GM23338 (cell line): Measurements from ENCODE around the gene MBD2. TPM values are rescaled to one million over a fixed set of nuclear protein-coding genes. Genes with fewer than 3 reads are reported as not detected.
"Not testable (repeated sequence)": the region's sequence is repeated elsewhere in the genome, so short reads cannot be mapped to it uniquely, and the experiment has no call there.

Source experiments
- ATAC-seq: fragments of 200-7000 bp; cut with Tn5 transposase; 3 replicates; pipeline ENCODE4 v1.9.1; 2020
- DNase-seq: peaks from one replicate; pipeline ENCODE4 v3.0.0-alpha.2; 2015; ENCODE audit warnings: low spot score
- H2AFZ ChIP-seq: fragments of 200-600 bp; sonication (generic); 2 replicates; pipeline ENCODE4 v1.8.0; 2016; ENCODE audit warnings: antibody characterized with exemption, mild to moderate bottlenecking, moderate library complexity
- H3F3A ChIP-seq: fragments of 200-600 bp; sonication (generic); replicated peaks from 2 replicates; pipeline ENCODE4 v1.8.0; 2017; ENCODE audit warnings: antibody characterized with exemption, mixed run types, low read depth
- H3K27ac ChIP-seq: fragments of 200-600 bp; sonication (generic); 2 replicates; pipeline ENCODE4 v1.6.1; 2016; ENCODE audit warnings: low read depth
- H3K27me3 ChIP-seq: fragments of 200-600 bp; sonication (generic); 2 replicates; pipeline ENCODE4 v1.8.0; 2016; ENCODE audit warnings: mild to moderate bottlenecking, mixed run types, moderate library complexity; ENCODE audit not compliant: insufficient read depth
- H3K36me3 ChIP-seq: fragments of 200-600 bp; sonication (generic); 2 replicates; pipeline ENCODE4 v1.8.0; 2016; ENCODE audit warnings: mild to moderate bottlenecking; ENCODE audit not compliant: insufficient read depth
- H3K4me1 ChIP-seq: fragments of 200-600 bp; sonication (generic); 2 replicates; pipeline ENCODE4 v1.8.0; 2016; ENCODE audit warnings: mild to moderate bottlenecking, moderate library complexity; ENCODE audit not compliant: insufficient read depth
- H3K4me2 ChIP-seq: fragments of 200-600 bp; sonication (generic); 2 replicates; pipeline ENCODE4 v1.7.1; 2017; ENCODE audit warnings: mixed run types
- H3K4me3 ChIP-seq: fragments of 200-600 bp; sonication (generic); 2 replicates; pipeline ENCODE4 v1.6.1; 2016; ENCODE audit warnings: mixed run types
- H3K79me2 ChIP-seq: fragments of 200-600 bp; sonication (generic); replicated peaks from 2 replicates; pipeline ENCODE4 v1.8.0; 2017; ENCODE audit warnings: mild to moderate bottlenecking; ENCODE audit not compliant: insufficient read depth
- H3K9me2 ChIP-seq: fragments of 200-600 bp; sonication (generic); 2 replicates; pipeline ENCODE4 v1.8.0; 2017; ENCODE audit not compliant: insufficient read depth
- H4K20me1 ChIP-seq: fragments of 200-600 bp; sonication (generic); replicated peaks from 2 replicates; pipeline ENCODE4 v1.8.0; 2017; ENCODE audit warnings: mild to moderate bottlenecking; ENCODE audit not compliant: insufficient read depth
- H3K27ac Mint-ChIP-seq: 2 replicates; pipeline ENCODE4 v1.8.0; 2020; ENCODE audit warnings: inconsistent platforms, mild to moderate bottlenecking, moderate library complexity, mixed read lengths
- H3K27me3 Mint-ChIP-seq: 3 replicates; pipeline ENCODE4 v1.8.0; 2022; ENCODE audit warnings: low read depth, mild to moderate bottlenecking, moderate library complexity, mixed read lengths, inconsistent platforms; ENCODE audit not compliant: insufficient read depth, poor library complexity
- H3K36me3 Mint-ChIP-seq: 3 replicates; pipeline ENCODE4 v1.8.0; 2021; ENCODE audit warnings: low read depth, mild to moderate bottlenecking, inconsistent platforms, moderate library complexity, mixed read lengths
- H3K4me1 Mint-ChIP-seq: 3 replicates; pipeline ENCODE4 v1.8.0; 2020; ENCODE audit warnings: mild to moderate bottlenecking, inconsistent platforms, mixed read lengths
- H3K4me3 Mint-ChIP-seq: 3 replicates; pipeline ENCODE4 v1.8.0; 2021; ENCODE audit warnings: moderate library complexity, mild to moderate bottlenecking, inconsistent platforms, mixed read lengths
- H3K9me3 Mint-ChIP-seq: 3 replicates; pipeline ENCODE4 v1.8.0; 2020; ENCODE audit warnings: moderate library complexity, mild to moderate bottlenecking, inconsistent platforms, mixed read lengths
- ETS1 ChIP-seq: IDR thresholded peaks from 2 replicates; pipeline ENCODE4 v1.6.1; 2016; ENCODE audit warnings: antibody characterized with exemption
- EZH2 ChIP-seq: fragments of 200-600 bp; sonication (generic); IDR thresholded peaks from one replicate; pipeline ENCODE4 v1.8.0; 2017; ENCODE audit warnings: antibody characterized with exemption, mild to moderate bottlenecking, low read depth; ENCODE audit not compliant: unreplicated experiment
- EZH2phosphoT487 ChIP-seq: fragments of 200-600 bp; sonication (generic); IDR thresholded peaks from one replicate; pipeline ENCODE4 v1.8.1; 2018; ENCODE audit warnings: antibody characterized with exemption; ENCODE audit not compliant: unreplicated experiment
- JUNB ChIP-seq: IDR thresholded peaks from one replicate; pipeline ENCODE4 v1.6.1; 2016; ENCODE audit warnings: antibody characterized with exemption; ENCODE audit not compliant: unreplicated experiment
- NANOG ChIP-seq: IDR thresholded peaks from 2 replicates; pipeline ENCODE4 v1.6.1; 2016; ENCODE audit warnings: antibody characterized with exemption, borderline replicate concordance
- REST ChIP-seq: IDR thresholded peaks from one replicate; pipeline ENCODE4 v1.6.1; 2018; ENCODE audit warnings: antibody characterized with exemption; ENCODE audit not compliant: unreplicated experiment
- ZNF331 ChIP-seq: fragments of 250-450 bp; sonication (Bioruptor Pico); IDR thresholded peaks from 2 replicates; pipeline ENCODE4 v1.5.0; 2020; ENCODE audit warnings: low read depth, mild to moderate bottlenecking, moderate library complexity
- polyA plus RNA-seq: library from polyadenylated mRNA; unstranded; fragments of >200 nt; fragmentation: Nextera tagmentation; extraction: Ambion mirVana; gene quantifications from 2 replicates; pipeline ENCODE4 v1.2.1, GENCODE V29; 2016
- total RNA-seq: library from RNA; depleted of rRNA; stranded (reverse); fragments of >200 nt; shearing (Covaris generic); gene quantifications from 2 replicates; pipeline ENCODE4 v1.2.3, GENCODE V29; 2014

Gene MBD2
- total and polyA plus RNA-seq, 2 experiments from 2014 or later: 11.2 to 39.2 TPM

GRCh38 chr18:54220406-54220805 is 4.1 kb downstream of the MBD2 start:
- no peak overlapping the region for H2AFZ ChIP-seq
- DNase-seq (no peak), ATAC-seq (no peak)
- H4K20me1 ChIP-seq: peaks cover 50% of the 10 kb centered on the region
- no peak overlapping the region for H3K4me2 ChIP-seq
- no peak overlapping the region for H3K4me3 ChIP-seq
- H3K27me3 ChIP-seq: no peaks in the 10 kb centered on the region
- peaks cover 42% of the 10 kb centered on the region for H3K4me1 ChIP-seq
- H3K4me3 Mint-ChIP-seq: no peak overlapping the region
- peaks cover 35% of the 10 kb centered on the region for H3K4me1 Mint-ChIP-seq
- H3F3A ChIP-seq: no peaks in the 10 kb centered on the region
- no peak overlapping the region for H3K27ac Mint-ChIP-seq
- peaks cover 4% of the 10 kb centered on the region; the same call in 1 of the 2 replicates for H3K36me3 ChIP-seq
- TF ChIP-seq EZH2: no peak
- TF ChIP-seq EZH2phosphoT487: no peak
- no peak for TF ChIP-seq REST
- TF ChIP-seq JUNB: no peak
- no peak for TF ChIP-seq NANOG
- TF ChIP-seq ETS1: no peak
- TF ChIP-seq ZNF331 (CRISPR knock-in tag): no peak
- no peaks in the 10 kb centered on the region for H3K27me3 Mint-ChIP-seq
- peaks cover 4% of the 10 kb centered on the region; the same call in 1 of the 3 replicates for H3K36me3 Mint-ChIP-seq
- no peaks in the 10 kb centered on the region for H3K9me3 Mint-ChIP-seq
- no peaks in the 10 kb centered on the region for H3K9me2 ChIP-seq
- H3K27ac ChIP-seq: no peak overlapping the region
- H3K79me2 ChIP-seq: peaks cover 85% of the 10 kb centered on the region

GRCh38 chr18:54218803-54219202 is 5.7 kb downstream of the MBD2 start:
- not testable (repeated sequence) for H3K36me3 ChIP-seq, H3F3A ChIP-seq, H3K4me3 ChIP-seq, H2AFZ ChIP-seq, H3K4me2 ChIP-seq, H3K9me2 ChIP-seq, H3K9me3 Mint-ChIP-seq, H3K27me3 ChIP-seq, H3K27ac Mint-ChIP-seq, H3K4me3 Mint-ChIP-seq, ATAC-seq, H3K36me3 Mint-ChIP-seq, H3K27ac ChIP-seq, DNase-seq, H3K27me3 Mint-ChIP-seq
- Histone ChIP-seq H4K20me1 (peaks cover 50% of the 10 kb centered on the region), H3K4me1 (peaks cover 39% of the 10 kb centered on the region), H3K79me2 (peaks cover 100% of the 10 kb centered on the region)
- H3K4me1 Mint-ChIP-seq: peaks cover 31% of the 10 kb centered on the region
